Endothelial cell of umbilical vein (primary cell): ENCODE data around the gene EXOC6B. TPM values are rescaled to one million over a fixed set of nuclear protein-coding genes. Genes with fewer than 3 reads are reported as not detected.

Experiments used
- BruUV-seq: library from RNA; stranded (reverse); fragments of 400-500 nt; replicated peaks from 2 replicates; lab custom pipeline; 2021; lab: Mats Ljungman, UMichigan
- CTCF ChIA-PET: fragments of 300-600, 350-600 bp; sonication (Branson Sonifier 250); formaldehyde crosslinking; loops from one replicate; lab custom pipeline; 2021; ENCODE audit warnings: antibody characterized with exemption, inconsistent platforms; lab: Charles Lee
- POLR2A ChIA-PET: fragments of 300-600, 350-600 bp; sonication (Branson Sonifier 250); formaldehyde crosslinking; loops from one replicate; lab custom pipeline; 2021; ENCODE audit warnings: antibody characterized with exemption, inconsistent platforms; lab: Charles Lee
- DNase-seq: peaks from one replicate; pipeline ENCODE4 v3.0.0-alpha.2; 2011; ENCODE audit warnings: low read depth, low spot score
- FAIRE-seq: peaks from 2 replicates; lab custom pipeline; 2011; peaks lifted over from hg19 to GRCh38; lab: Jason Lieb, UNC
- H2AFZ ChIP-seq: 2 replicates; pipeline ENCODE4 v1.6.0; 2012; ENCODE audit warnings: low read depth, low read length, control low read depth, inconsistent platforms
- H3K27ac ChIP-seq: 2 replicates; pipeline ENCODE4 v1.5.1; 2011; ENCODE audit warnings: low read depth, mild to moderate bottlenecking, control low read depth, low read length, moderate library complexity; ENCODE audit not compliant: insufficient read depth
- H3K27me3 ChIP-seq, 2 experiments: 2 replicates each; pipeline versions ENCODE4 v1.6.0 to v1.6.1; 2011; ENCODE audit warnings: low read length in 2 of 2, mixed read lengths in 1 of 2; ENCODE audit not compliant: control insufficient read depth in 2 of 2, insufficient read depth in 2 of 2
- H3K36me3 ChIP-seq, 2 experiments: 2 replicates in 1 of 2; 3 replicates in 1 of 2; pipeline ENCODE4 v1.5.1; 2011; ENCODE audit warnings: low read length in 2 of 2, mild to moderate bottlenecking in 1 of 2, moderate library complexity in 1 of 2; ENCODE audit not compliant: control insufficient read depth in 2 of 2, insufficient read depth in 2 of 2; ENCODE audit errors: extremely low read depth in 1 of 2
- H3K4me1 ChIP-seq: 3 replicates; pipeline ENCODE4 v1.5.1; 2011; ENCODE audit warnings: mild to moderate bottlenecking, low read length; ENCODE audit not compliant: control insufficient read depth, insufficient read depth; ENCODE audit errors: extremely low read depth
- H3K4me2 ChIP-seq: 2 replicates; pipeline ENCODE4 v1.6.1; 2011; ENCODE audit warnings: low read length, control low read depth, mixed read lengths; ENCODE audit not compliant: insufficient read depth
- H3K4me3 ChIP-seq, 3 experiments: fragments of 200-600 bp in 1 of 3; sonication (generic), shearing (Covaris generic) in 1 of 3; replicated peaks in 1 of 3; 2 replicates each; pipeline ENCODE4 v1.5.1; 2011 to 2016; ENCODE audit warnings: control low read depth in 3 of 3, low read length in 3 of 3, mild to moderate bottlenecking in 2 of 3, inconsistent platforms in 1 of 3, low read depth in 1 of 3, moderate library complexity in 1 of 3; ENCODE audit not compliant: insufficient read depth in 1 of 3
- H3K79me2 ChIP-seq: 2 replicates; pipeline ENCODE4 v1.6.0; 2012; ENCODE audit warnings: low read length, inconsistent platforms; ENCODE audit not compliant: control insufficient read depth, insufficient read depth
- H3K9ac ChIP-seq: replicated peaks from 2 replicates; pipeline ENCODE3; 2011; ENCODE audit warnings: low read length, control low read depth; ENCODE audit not compliant: insufficient read depth; ENCODE audit errors: extremely low read depth
- H3K9me1 ChIP-seq: replicated peaks from 3 replicates; pipeline ENCODE4 v1.6.0; 2011; ENCODE audit warnings: mild to moderate bottlenecking, low read length; ENCODE audit not compliant: control insufficient read depth, insufficient read depth; ENCODE audit errors: extremely low read depth
- H3K9me3 ChIP-seq: replicated peaks from 2 replicates; pipeline ENCODE4 v1.5.1; 2012; ENCODE audit warnings: low read length, inconsistent platforms; ENCODE audit not compliant: control insufficient read depth, insufficient read depth
- H4K20me1 ChIP-seq: replicated peaks from 2 replicates; pipeline ENCODE3; 2011; ENCODE audit warnings: mild to moderate bottlenecking, low read length; ENCODE audit not compliant: control insufficient read depth, insufficient read depth; ENCODE audit errors: extremely low read depth
- CTCF ChIP-seq, 2 donors: IDR thresholded peaks; 1 replicate in 1 of 2; 2 replicates in 1 of 2; pipeline ENCODE4 v1.5.1; 2011; ENCODE audit warnings: low read length in 2 of 2, mild to moderate bottlenecking in 2 of 2, moderate library complexity in 2 of 2, control low read depth in 1 of 2, inconsistent platforms in 1 of 2, low read depth in 1 of 2; ENCODE audit not compliant: insufficient read depth in 1 of 2; ENCODE audit errors: extremely low read depth in 1 of 2
- EZH2 ChIP-seq: IDR thresholded peaks from 2 replicates; pipeline ENCODE4 v1.6.1; 2012; ENCODE audit warnings: borderline replicate concordance, low read depth, mild to moderate bottlenecking, moderate library complexity, low read length, inconsistent platforms; ENCODE audit not compliant: severe bottlenecking
- FOS ChIP-seq: IDR thresholded peaks from 2 replicates; pipeline ENCODE4 v1.6.1; 2011; ENCODE audit warnings: mild to moderate bottlenecking, low read length, moderate library complexity, borderline replicate concordance; ENCODE audit not compliant: insufficient read depth
- GATA2 ChIP-seq: IDR thresholded peaks from 2 replicates; pipeline ENCODE4 v1.7.0; 2011; ENCODE audit warnings: low read depth, mild to moderate bottlenecking, moderate library complexity, mixed read lengths, low read length; ENCODE audit not compliant: insufficient read length, insufficient read depth
- MYC ChIP-seq: IDR thresholded peaks from one replicate; pipeline ENCODE4 v1.6.1; 2011; ENCODE audit warnings: mild to moderate bottlenecking, low read depth, low read length
- POLR2A ChIP-seq: IDR thresholded peaks from 2 replicates; pipeline ENCODE4 v1.6.1; 2012; ENCODE audit warnings: low read depth, mild to moderate bottlenecking, control low read depth, low read length
- dilution Hi-C: fragments of 300-500 bp; cut with MboI; formaldehyde crosslinking; loops from one replicate; pipeline ENCODE4 v1.15.0; 2019; ENCODE audit warnings: low sequenced_read_pairs; ENCODE audit not compliant: extremely low pct_ligation_motif_present
- intact Hi-C: fragments of 100-400 bp; cut with micrococcal nuclease; formaldehyde crosslinking; loops from one replicate; pipeline ENCODE4 v1.10.0; 2022
- polyA plus RNA-seq, 4 experiments: library from polyadenylated mRNA; depleted of rRNA in 3 of 4; stranded (reverse) in 3 of 4; unstranded in 1 of 4; fragments of >200 nt; gene quantifications; 2 replicates each; pipeline versions ENCODE4 v1.2.1 to v1.2.3, GENCODE V29; 2011 to 2012; ENCODE audit warnings: missing spikeins in 1 of 4
- total RNA-seq: library from RNA; stranded (reverse); gene quantifications from 2 replicates; pipeline ENCODE4 v1.2.3, GENCODE V29; 2021

EXOC6B gene
- total and polyA plus RNA-seq, 2 donors (not counting 3 experiments of a cell fraction or from before 2014, with no cell fraction given) = 10.8 to 34.8 TPM

GRCh38 chr2:72222829-72223564 is 602.8 kb downstream of the EXOC6B start:
- dilution Hi-C loops (no loop called here), intact Hi-C loops (no loop called here)
- Histone ChIP-seq H3K4me2 (no peak overlapping the region), H3K4me3 (no peak overlapping the region), H3K79me2 (no peaks in the 10 kb centered on the region), H2AFZ (no peak overlapping the region), H3K4me1 (no peaks in the 10 kb centered on the region), H3K36me3 (no peaks in the 10 kb centered on the region), H3K9me3 (no peaks in the 10 kb centered on the region), H3K27me3 (no peaks in the 10 kb centered on the region), H3K27ac (no peak overlapping the region), H3K9me1 (no peaks in the 10 kb centered on the region), H4K20me1 (no peaks in the 10 kb centered on the region), H3K9ac (no peak overlapping the region)
- TF ChIP-seq MYC (no peak), FOS (no peak), POLR2A (no peak), EZH2 (no peak), CTCF (IDR thresholded peaks at IDR 0.05; ENCODE audit: extremely low read depth in 1 of 2, insufficient read depth in 1 of 2, low read depth in 1 of 2, low read length in 2 of 2) (no peak), GATA2 (no peak)
- DNase-seq = no peak
- no TSS peak for BruUV-seq
- CTCF ChIA-PET = interaction anchor here (1.0 to 1.2 kb wide), 2 partner anchors 34 to 49 kb away, joined by 3 read pairs; no protein-coding TSS in a partner anchor
- POLR2A ChIA-PET = no interaction called here
- FAIRE-seq = no peak
